ENCODE measurements around the gene DENND5B.

GRCh38 chr12:31582155-31582554 lies 8.8 kb downstream of the DENND5B start:
- no peak for TF ChIP-seq CTCF (conservative IDR thresholded peaks at IDR 0.05)
- TF ChIP-seq EZH2 (IDR thresholded peaks at IDR 0.05; ENCODE audit: low read depth), result no peak
